ENCODE results near the gene MTUS2. TPM values are rescaled to one million over a fixed set of nuclear protein-coding genes. Genes with fewer than 3 reads are reported as not detected.
A peak's percentile ranks its signal among the peaks of the same experiment; 100 is the strongest.
"Not testable (repeated sequence)": the region's sequence is repeated elsewhere in the genome, so short reads cannot be mapped to it uniquely, and the experiment has no call there.

Gene MTUS2
- total RNA-seq, 1 experiment from 2014 or later = 0.17 TPM

DNA sequence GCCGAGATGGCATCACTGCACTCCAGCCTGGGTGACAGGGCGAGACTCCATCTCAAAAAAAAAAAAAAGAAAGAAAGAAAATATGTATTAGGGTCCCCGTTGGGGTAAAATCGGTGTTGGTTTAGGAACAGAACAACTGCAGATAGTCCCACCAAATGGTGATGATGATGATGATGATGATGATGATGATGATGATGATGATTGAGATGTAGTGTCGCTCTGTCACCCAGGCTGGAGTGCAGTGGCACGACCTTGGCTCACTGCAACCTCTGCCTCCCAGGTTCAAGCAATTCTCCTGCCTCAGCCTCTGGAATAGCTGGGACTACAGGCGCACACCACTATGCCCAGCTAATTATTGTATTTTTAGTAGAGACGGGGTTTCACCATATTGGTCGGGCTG, 570.5 kb downstream of the MTUS2 start:
- H3K4me3 ChIP-seq (ENCODE audit: insufficient read depth, low read depth, low read length); H3K27me3 ChIP-seq (ENCODE audit: control insufficient read depth, insufficient read depth, low read length); DNase-seq; H3K36me3 ChIP-seq (replicated peaks; ENCODE audit: control insufficient read depth, insufficient read depth, low read length): not testable (repeated sequence)

DNA sequence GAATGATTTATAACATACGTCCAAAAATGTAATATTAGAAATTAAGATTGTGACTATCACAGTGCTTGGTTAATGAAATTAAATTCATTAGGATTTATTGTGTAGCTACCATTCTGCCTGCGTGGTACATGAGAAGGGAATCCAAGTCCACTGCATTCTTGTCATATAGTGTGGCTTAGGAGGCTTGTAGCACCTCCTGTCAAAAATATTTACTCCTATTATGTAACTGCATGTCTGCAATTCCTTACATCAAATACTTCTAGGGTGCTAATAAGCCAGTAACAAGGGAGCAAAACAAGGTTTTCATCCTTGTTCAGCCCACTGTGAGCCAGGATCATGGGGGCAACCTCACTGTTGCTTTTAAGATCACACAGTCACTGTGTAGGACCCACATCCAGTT, 576.3 kb downstream of the MTUS2 start:
- no peak overlapping the region for H3K4me3 ChIP-seq (ENCODE audit: insufficient read depth, low read depth, low read length)
- no peaks in the 10 kb centered on the region for H3K27me3 ChIP-seq (ENCODE audit: control insufficient read depth, insufficient read depth, low read length)
- H3K36me3 ChIP-seq (replicated peaks; ENCODE audit: control insufficient read depth, insufficient read depth, low read length) = no peaks in the 10 kb centered on the region
- no peak for DNase-seq

DNA sequence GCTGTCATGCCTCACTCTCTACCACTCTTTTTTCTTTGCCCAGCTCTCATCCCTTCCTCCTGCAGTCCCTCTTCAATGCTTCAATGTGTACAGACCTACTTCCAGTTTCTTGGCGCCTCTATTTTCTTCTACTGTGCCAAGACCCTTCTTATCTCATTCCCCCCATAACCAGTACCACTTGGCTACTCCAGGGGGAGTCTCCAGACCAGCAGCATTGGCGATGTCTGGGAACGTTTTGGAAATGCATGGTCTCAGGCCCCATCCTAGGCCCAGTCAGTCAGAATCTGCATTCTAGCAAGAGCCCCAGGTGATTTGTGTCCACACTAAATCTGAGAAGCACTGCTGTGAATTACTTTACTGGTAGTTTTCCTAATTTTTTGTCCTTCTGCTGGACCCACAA, 577.1 kb downstream of the MTUS2 start:
- Histone ChIP-seq H3K4me3 (ENCODE audit: insufficient read depth, low read depth, low read length) (no peak overlapping the region), H3K27me3 (ENCODE audit: control insufficient read depth, insufficient read depth, low read length) (no peaks in the 10 kb centered on the region), H3K36me3 (replicated peaks; ENCODE audit: control insufficient read depth, insufficient read depth, low read length) (no peaks in the 10 kb centered on the region)
- DNase-seq = no peak

DNA sequence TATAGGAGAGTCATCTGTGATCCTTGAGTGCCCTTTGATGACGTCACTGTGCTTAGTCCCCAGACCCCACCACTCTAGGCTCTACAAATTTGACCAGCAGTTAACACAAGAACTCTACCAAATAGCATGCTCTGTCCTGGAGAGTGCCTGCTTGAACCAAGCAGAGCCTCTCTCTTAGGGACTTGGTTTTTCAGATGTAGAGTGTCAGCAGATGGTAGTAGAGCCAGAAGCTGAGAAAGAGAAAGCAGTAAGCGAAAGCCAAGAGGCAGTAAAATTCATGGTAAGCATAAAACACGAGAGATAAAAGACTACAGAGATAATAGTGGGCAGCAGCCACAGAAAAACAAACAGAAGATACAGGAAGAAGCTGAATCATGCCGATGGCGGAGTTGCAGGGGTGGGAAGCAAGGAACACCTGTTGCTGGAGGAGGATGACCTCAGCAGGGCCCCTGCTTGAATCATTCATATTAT, 582.1 kb downstream of the MTUS2 start:
- Histone ChIP-seq H3K27me3 (ENCODE audit: control insufficient read depth, insufficient read depth, low read length) (no peaks in the 10 kb centered on the region), H3K4me3 (ENCODE audit: insufficient read depth, low read depth, low read length) (no peak overlapping the region), H3K36me3 (replicated peaks; ENCODE audit: control insufficient read depth, insufficient read depth, low read length) (no peaks in the 10 kb centered on the region)
- no peak for DNase-seq

DNA sequence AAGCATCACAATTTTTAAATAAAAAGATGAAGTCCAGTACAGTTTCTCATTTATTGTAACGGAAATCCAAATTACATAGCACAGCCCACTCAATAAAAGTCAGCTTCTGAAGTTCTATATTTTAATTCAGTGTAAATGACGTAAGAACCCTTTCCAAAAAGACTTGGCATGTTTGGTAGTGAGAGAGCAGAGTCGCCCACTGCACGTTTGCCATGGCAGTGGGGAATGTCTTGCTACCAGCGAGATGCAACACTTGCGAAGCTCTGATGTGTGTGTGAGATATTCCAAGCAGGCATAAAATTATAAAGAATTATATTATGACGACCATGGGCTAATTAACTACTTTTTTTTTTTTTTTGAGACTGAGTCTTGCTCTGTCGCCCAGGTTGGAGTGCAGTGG, 585.3 kb downstream of the MTUS2 start:
- Histone ChIP-seq H3K27me3 (ENCODE audit: control insufficient read depth, insufficient read depth, low read length) (no peaks in the 10 kb centered on the region), H3K36me3 (replicated peaks; ENCODE audit: control insufficient read depth, insufficient read depth, low read length) (no peaks in the 10 kb centered on the region), H3K4me3 (ENCODE audit: insufficient read depth, low read depth, low read length) (no peak overlapping the region)
- no peak for DNase-seq

DNA sequence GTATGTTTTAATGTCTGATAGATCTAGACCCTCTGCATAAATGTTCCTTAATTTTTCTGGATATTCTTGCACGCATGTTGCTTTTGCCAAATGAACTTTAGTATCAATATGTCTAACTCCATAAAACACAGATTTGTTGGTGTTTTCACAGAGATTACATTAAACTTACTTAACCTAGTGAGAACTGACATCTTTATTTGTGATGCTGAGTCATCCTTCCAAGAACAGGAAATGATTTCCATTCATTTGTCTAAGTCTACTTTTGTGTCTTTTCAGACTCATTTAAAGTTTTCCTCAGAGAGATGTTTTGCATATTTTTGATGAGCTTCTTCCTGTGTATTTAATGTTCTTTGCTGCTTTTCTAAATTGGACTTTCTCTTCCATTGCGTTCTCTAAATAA, 591.3 kb downstream of the MTUS2 start:
- DNase-seq = no peak
- Histone ChIP-seq H3K4me3 (ENCODE audit: insufficient read depth, low read depth, low read length) (no peak overlapping the region), H3K27me3 (ENCODE audit: control insufficient read depth, insufficient read depth, low read length) (no peaks in the 10 kb centered on the region), H3K36me3 (replicated peaks; ENCODE audit: control insufficient read depth, insufficient read depth, low read length) (no peaks in the 10 kb centered on the region)

DNA sequence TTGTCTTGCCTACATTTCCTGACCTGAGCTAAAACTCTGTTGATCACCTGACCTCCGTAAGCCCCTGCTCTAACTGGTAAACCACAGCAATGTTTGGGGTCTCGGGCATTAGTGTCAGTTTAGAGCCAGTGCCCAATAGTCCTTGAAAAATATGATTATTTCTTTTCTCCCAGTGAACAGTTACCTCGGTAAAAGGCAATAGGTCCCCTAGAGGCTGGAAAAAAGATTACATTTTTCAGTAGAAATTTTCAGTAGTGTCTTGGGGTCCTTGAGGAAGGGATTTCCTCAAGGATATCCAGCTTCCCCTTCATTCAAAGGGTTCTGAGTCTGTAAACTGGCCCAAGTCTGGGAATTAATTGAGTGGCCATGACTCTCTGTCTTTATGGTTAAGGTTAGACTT, 597.9 kb downstream of the MTUS2 start:
- DNase-seq = peak; percentile 29
- H3K4me3 ChIP-seq (ENCODE audit: insufficient read depth, low read depth, low read length) = no peak overlapping the region
- no peaks in the 10 kb centered on the region for H3K27me3 ChIP-seq (ENCODE audit: control insufficient read depth, insufficient read depth, low read length)
- H3K36me3 ChIP-seq (replicated peaks; ENCODE audit: control insufficient read depth, insufficient read depth, low read length) = no peaks in the 10 kb centered on the region

DNA sequence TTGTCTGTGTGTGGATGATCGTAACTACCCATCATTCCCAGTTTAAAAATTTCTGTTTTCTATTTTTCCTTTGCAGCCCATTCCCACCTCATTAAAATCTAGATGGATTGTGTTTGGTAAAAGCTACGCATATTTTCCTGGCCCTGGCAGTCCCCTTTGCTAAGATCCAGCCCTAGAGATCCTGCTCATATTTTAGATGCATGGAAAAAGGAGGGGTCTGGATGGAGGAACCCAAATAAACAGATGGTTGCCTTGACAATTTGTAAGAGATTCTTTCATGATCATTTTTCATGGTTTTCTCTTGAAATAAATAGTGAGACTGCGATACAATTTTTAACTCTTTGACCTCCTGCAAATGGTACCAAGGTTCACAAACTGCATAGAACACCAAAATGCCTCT, 601.0 kb downstream of the MTUS2 start:
- DNase-seq = no peak
- H3K36me3 ChIP-seq (replicated peaks; ENCODE audit: control insufficient read depth, insufficient read depth, low read length) = no peaks in the 10 kb centered on the region
- no peak overlapping the region for H3K4me3 ChIP-seq (ENCODE audit: insufficient read depth, low read depth, low read length)
- H3K27me3 ChIP-seq (ENCODE audit: control insufficient read depth, insufficient read depth, low read length) = no peaks in the 10 kb centered on the region

DNA sequence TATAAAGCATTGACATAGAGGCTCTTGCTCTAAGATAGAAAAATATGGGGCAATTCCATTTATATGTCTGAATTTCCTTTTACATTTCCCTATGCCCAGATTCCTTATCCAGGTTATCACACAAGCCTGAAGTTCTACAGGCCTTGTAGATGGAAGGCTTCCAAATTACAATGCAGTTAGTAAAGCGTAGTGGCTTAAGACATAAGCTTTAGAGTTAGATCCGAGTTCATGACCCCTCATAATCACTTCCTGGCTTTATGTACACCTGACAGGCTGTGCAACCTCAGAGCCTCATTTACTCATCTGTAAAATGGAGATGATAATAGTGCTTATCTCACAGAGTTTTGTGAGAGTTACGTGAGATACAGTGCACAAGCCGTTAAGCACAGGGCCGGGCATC, 601.9 kb downstream of the MTUS2 start:
- H3K36me3 ChIP-seq (replicated peaks; ENCODE audit: control insufficient read depth, insufficient read depth, low read length) = no peaks in the 10 kb centered on the region
- H3K4me3 ChIP-seq (ENCODE audit: insufficient read depth, low read depth, low read length) = no peak overlapping the region
- DNase-seq = no peak
- no peaks in the 10 kb centered on the region for H3K27me3 ChIP-seq (ENCODE audit: control insufficient read depth, insufficient read depth, low read length)

DNA sequence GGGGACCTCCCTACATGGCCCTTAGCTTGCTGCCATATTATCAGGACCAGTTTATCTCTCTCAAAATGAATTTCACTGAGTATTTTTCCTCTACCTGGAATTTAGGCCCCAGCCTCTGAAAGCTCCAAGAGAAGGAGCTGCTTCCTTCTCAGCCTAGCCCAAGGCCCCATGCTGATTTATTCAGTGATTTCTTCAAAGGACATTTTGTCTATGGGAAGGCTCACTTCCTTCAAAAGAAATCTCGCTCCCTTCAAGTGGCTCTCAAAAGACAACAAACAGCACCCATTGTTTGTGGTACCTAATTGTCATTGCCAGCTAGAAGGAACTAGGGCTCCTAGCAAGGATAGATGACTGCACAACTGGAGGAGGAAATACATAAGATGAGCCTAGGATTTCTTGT, 602.9 kb downstream of the MTUS2 start:
- Histone ChIP-seq H3K27me3 (ENCODE audit: control insufficient read depth, insufficient read depth, low read length) (no peaks in the 10 kb centered on the region), H3K36me3 (replicated peaks; ENCODE audit: control insufficient read depth, insufficient read depth, low read length) (no peaks in the 10 kb centered on the region), H3K4me3 (ENCODE audit: insufficient read depth, low read depth, low read length) (no peak overlapping the region)
- peak; percentile 34 for DNase-seq

DNA sequence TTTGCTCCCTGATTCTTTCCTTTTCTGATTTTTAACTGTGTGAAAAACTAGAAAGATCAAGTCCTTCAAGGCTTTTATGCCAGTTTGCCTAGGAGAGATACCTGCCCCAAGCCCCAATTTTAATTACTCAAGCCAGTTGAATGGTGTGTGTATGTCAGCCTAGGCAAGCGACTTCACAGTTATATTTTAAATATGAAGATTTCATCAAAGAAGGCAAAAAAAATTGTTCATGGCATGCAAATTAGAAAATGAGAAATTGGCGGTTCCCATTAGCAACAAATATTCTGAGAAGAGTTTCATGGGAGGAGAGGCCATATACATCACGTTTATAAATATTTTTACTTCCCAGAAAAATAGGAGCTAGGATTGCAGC, 607.8 kb downstream of the MTUS2 start:
- H3K4me3 ChIP-seq (ENCODE audit: insufficient read depth, low read depth, low read length) = peak overlapping the region; percentile 47; the same call in 1 of the 2 replicates
- H3K27me3 ChIP-seq (ENCODE audit: control insufficient read depth, insufficient read depth, low read length) = no peaks in the 10 kb centered on the region; the same call in 1 of the 2 replicates
- DNase-seq = no peak
- H3K36me3 ChIP-seq (replicated peaks; ENCODE audit: control insufficient read depth, insufficient read depth, low read length) = no peaks in the 10 kb centered on the region

DNA sequence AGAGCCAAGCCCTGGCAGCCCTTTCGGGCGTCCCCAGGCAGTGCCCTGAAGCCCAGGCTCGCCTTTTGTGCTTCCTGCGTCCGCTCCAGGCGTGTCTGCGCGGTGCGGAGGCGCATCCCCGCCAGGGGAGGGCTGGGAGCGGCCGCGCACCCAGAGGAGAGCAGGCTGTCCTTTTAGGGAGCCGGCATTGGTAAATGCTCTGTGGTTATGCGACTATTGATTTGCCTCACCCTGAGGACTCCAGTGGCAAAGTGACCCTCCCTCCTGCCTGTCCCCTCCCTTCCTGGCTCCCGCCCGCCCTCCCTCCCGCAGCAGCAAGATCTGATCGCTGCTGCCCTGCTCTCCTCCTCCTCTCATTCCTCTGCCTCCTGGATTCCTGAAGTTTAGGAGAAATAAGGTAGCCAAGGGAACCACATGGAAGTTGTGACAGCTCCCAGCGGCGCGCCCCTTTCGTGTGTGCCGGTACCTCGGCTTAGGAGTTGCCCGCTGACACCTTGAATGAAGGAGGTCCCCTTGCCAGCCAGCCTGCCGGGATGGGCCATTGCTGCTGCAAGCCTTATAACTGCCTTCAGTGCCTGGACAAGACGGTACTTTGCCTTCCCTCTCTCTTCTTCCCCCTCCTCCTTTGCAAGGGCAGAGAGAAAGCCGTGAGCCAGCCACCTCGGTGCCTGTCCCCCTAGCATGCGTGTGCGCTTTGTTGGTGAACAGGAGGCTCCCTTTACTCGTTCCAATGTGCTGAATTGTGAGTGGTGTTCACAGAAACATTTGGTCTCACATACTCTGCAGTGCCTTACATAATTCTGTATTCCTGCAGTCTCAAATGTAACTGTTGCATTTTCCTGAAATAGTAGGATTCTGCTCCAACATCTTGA, 608.4 kb downstream of the MTUS2 start:
- H3K36me3 ChIP-seq (replicated peaks; ENCODE audit: control insufficient read depth, insufficient read depth, low read length) = no peaks in the 10 kb centered on the region
- DNase-seq = peak; percentile 80
- H3K27me3 ChIP-seq (ENCODE audit: control insufficient read depth, insufficient read depth, low read length) = no peaks in the 10 kb centered on the region; the same call in 1 of the 2 replicates
- H3K4me3 ChIP-seq (ENCODE audit: insufficient read depth, low read depth, low read length) = peak overlapping the region; percentile 47

DNA sequence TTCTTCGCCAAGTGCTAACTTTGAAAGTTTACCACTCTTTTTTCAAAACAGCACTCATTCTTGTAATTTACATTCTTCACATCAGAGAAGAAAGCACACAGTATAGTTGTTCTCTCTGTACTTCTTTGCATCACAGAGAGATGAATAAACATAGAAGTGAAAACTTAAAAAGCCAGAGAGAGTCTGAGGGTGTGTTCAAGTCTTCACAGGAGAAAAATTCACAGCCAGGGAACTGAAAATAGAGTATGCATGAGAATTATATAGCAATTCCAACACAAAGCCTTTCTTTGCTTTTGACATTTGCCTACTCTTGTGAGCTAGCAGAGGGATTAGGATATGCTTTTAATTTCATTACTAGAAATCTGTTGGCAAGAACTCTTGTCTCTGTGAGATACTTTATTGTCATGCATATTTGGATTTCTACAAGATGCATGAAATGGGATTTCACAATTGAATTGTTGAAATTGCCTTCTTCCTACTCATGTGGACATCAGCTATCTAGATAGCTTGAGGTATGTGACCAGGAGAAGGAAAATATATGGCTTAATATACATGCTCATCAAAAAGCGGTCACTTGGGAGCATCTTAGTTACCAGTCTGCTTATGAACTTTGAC, 609.3 kb downstream of the MTUS2 start:
- Histone ChIP-seq H3K27me3 (ENCODE audit: control insufficient read depth, insufficient read depth, low read length) (no peaks in the 10 kb centered on the region; the same call in 1 of the 2 replicates), H3K36me3 (replicated peaks; ENCODE audit: control insufficient read depth, insufficient read depth, low read length) (no peaks in the 10 kb centered on the region), H3K4me3 (ENCODE audit: insufficient read depth, low read depth, low read length) (no peak overlapping the region)
- DNase-seq = no peak

DNA sequence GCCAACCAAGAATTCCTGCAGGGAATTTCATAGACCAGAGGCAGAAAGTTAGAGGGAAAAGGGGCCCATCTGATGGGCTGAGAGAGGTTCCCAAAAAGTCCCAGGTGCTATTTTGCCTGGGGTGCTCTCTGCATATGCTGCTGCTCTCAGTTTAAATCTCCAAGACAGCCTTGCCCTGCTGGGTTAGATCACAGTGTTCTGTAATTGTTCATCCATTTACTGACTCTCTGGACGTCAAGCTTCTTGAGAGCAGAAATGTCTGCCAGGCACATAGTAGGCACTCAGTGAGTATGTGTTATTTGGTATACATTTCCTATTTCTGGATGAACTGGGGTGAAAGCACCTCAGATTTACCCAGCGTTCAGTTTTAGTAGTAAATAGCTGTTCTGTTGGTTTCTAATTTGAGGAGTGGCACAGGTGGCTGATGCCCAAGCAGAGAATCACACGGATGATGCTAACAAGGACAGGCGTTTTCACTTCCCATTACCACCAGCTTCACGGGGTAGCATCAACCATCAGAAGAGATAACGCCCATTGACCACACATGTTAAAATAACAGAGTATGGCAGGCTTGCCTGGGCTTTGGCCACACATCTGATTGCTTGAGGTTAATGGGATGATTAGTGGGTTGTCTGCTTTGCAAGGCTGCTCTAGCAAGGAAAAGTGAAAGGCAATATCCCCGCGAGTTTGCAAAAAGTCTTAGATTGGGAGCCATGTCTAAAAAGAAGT, 614.2 kb downstream of the MTUS2 start:
- no peak overlapping the region for H3K4me3 ChIP-seq (ENCODE audit: insufficient read depth, low read depth, low read length)
- H3K36me3 ChIP-seq (replicated peaks; ENCODE audit: control insufficient read depth, insufficient read depth, low read length) = no peaks in the 10 kb centered on the region
- H3K27me3 ChIP-seq (ENCODE audit: control insufficient read depth, insufficient read depth, low read length) = no peaks in the 10 kb centered on the region
- no peak for DNase-seq

Measured in H7 (cell line).